Measurements from ENCODE around the gene PLXNA4.

DNA sequence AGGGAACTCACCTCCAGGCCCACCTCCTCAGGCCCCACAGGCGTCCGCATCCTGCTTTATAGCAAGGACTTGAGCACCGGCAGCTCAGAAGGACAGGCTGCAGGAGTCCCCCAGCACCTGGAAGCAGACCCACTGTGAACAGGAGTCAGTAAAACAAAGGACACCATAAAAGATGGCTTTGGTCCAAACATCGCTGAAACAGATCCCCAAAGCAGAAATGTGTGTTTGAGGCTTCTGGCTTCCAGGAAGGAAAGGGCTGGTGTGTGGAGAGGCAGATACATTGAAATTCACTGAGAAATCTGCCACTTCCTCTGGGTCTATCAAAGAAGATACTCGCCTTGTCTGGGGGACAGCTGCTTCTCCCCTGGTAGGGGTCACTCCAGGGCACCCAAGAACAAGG, 286.2 kb downstream of the PLXNA4 start:
- TF ChIP-seq, protein P1, sequence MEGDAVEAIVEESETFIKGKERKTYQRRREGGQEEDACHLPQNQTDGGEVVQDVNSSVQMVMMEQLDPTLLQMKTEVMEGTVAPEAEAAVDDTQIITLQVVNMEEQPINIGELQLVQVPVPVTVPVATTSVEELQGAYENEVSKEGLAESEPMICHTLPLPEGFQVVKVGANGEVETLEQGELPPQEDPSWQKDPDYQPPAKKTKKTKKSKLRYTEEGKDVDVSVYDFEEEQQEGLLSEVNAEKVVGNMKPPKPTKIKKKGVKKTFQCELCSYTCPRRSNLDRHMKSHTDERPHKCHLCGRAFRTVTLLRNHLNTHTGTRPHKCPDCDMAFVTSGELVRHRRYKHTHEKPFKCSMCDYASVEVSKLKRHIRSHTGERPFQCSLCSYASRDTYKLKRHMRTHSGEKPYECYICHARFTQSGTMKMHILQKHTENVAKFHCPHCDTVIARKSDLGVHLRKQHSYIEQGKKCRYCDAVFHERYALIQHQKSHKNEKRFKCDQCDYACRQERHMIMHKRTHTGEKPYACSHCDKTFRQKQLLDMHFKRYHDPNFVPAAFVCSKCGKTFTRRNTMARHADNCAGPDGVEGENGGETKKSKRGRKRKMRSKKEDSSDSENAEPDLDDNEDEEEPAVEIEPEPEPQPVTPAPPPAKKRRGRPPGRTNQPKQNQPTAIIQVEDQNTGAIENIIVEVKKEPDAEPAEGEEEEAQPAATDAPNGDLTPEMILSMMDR (IDR thresholded peaks at IDR 0.05), result no peak
- TF ChIP-seq POLR2A (IDR thresholded peaks at IDR 0.05), result no peak
